Spleen (tissue), 7 donors: ENCODE measurements around the gene MDH2.

Experiments used
- CTCF ChIP-seq, 11 experiments: fragments of 200-600 bp in 7 of 11; fragments of 450-650 bp in 4 of 11; sonication (generic) in 4 of 11; IDR thresholded peaks in 8 of 11; conservative IDR thresholded peaks in 3 of 11; 1 replicate in 7 of 11; 2 replicates in 4 of 11; pipeline versions ENCODE4 v1.4.0 to v1.8.0; 2016 to 2021; ENCODE audit warnings: antibody characterized with exemption in 11 of 11, inconsistent platforms in 4 of 11, mild to moderate bottlenecking in 1 of 11
- POLR2A ChIP-seq, 3 donors: fragments of 450-650 bp; IDR thresholded peaks; one replicate each; pipeline ENCODE4 v1.5.1; 2017; ENCODE audit warnings: antibody characterized with exemption in 3 of 3, mild to moderate bottlenecking in 1 of 3
- POLR2AphosphoS5 ChIP-seq, 3 donors: sonication (generic); formaldehyde crosslinking; IDR thresholded peaks; one replicate each; pipeline ENCODE4 v1.5.1; 2017; ENCODE audit warnings: antibody characterized with exemption in 3 of 3
- donor health status: DM: no; HTN: no; CAD: no; lungs with moderate emphysema.
- donor health status: DM: no; HTN: no; CAD: no.
- donor health status: DM: no; HTN: no; CAD: no.

- TF ChIP-seq POLR2A (IDR thresholded peaks at IDR 0.05) (no peak), CTCF (IDR thresholded peaks at IDR 0.05 in 8 of 11, conservative IDR thresholded peaks at IDR 0.05 in 3 of 11) (no peak), POLR2AphosphoS5 (IDR thresholded peaks at IDR 0.05) (no peak)
These were observed 29.5 kb downstream of the MDH2 start for GRCh38 chr7:76077435-76077834.
